Colonic mucosa (tissue), 4 donors: ENCODE data around the gene MKI67. TPM values are rescaled to one million over a fixed set of nuclear protein-coding genes. Genes with fewer than 3 reads are reported as not detected.
"Not testable (repeated sequence)": the region's sequence is repeated elsewhere in the genome, so short reads cannot be mapped to it uniquely, and the experiment has no call there.

Experiments used
- DNase-seq: peaks from one replicate; pipeline ENCODE4 v3.0.0-alpha.2; 2020
- H3K27ac ChIP-seq: fragments of 200-600 bp; one replicate; pipeline ENCODE4 v1.8.0; 2021
- H3K27me3 ChIP-seq: fragments of 200-600 bp; one replicate; pipeline ENCODE4 v1.8.0; 2021
- H3K36me3 ChIP-seq: fragments of 200-600 bp; one replicate; pipeline ENCODE4 v1.8.0; 2021
- H3K4me1 ChIP-seq: fragments of 200-600 bp; one replicate; pipeline ENCODE4 v1.8.0; 2021; ENCODE audit warnings: mild to moderate bottlenecking
- H3K4me3 ChIP-seq: fragments of 200-600 bp; one replicate; pipeline ENCODE4 v1.8.0; 2021
- H3K9ac ChIP-seq, 2 donors: one replicate each; pipeline ENCODE4 v1.7.0; 2013; ENCODE audit warnings: control low read depth in 2 of 2, low read depth in 2 of 2, low read length in 2 of 2
- H3K9me3 ChIP-seq: fragments of 200-600 bp; one replicate; pipeline ENCODE4 v1.8.0; 2021
- intact Hi-C: fragments of 100-400 bp; cut with DNase I; formaldehyde crosslinking; loops from one replicate; pipeline ENCODE4 v1.14.1; 2022
- total RNA-seq, 2 donors: library from RNA; stranded (reverse); fragmentation: NEBNext Ultra II Directional in 1 of 2; extraction: Animal tissue kit (Norgen Biotek cat#: 25700) in 1 of 2; gene quantifications; one replicate each; pipeline ENCODE4 v1.2.1, GENCODE V29; 2021
- TF ChIP-seq, protein P1 (sequence below): fragments of 200-600 bp; IDR thresholded peaks from one replicate; pipeline ENCODE4 v1.8.0; 2022; ENCODE audit warnings: antibody characterized with exemption, mild to moderate bottlenecking
- donor health status: healthy.
- donor health status: DM: no; HTN: no; CAD: no.
- donor health status: DM: no; HTN: no; CAD: no.

Gene MKI67
- total RNA-seq, 2 donors from 2014 or later: 40.2 to 148 TPM

GRCh38 chr10:128144547-128144946 is 18.3 kb upstream of the MKI67 start:
- Histone ChIP-seq H3K36me3 (no peaks in the 10 kb centered on the region), H3K9ac (no peak overlapping the region), H3K4me3 (no peak overlapping the region), H3K4me1 (no peaks in the 10 kb centered on the region), H3K27me3 (no peaks in the 10 kb centered on the region), H3K9me3 (no peaks in the 10 kb centered on the region), H3K27ac (no peak overlapping the region)
- DNase-seq: no peak
- intact Hi-C loops: loop anchor here (10.0 kb wide), 1 partner anchor 270 kb away; no protein-coding TSS in a partner anchor
- TF ChIP-seq, protein P1, sequence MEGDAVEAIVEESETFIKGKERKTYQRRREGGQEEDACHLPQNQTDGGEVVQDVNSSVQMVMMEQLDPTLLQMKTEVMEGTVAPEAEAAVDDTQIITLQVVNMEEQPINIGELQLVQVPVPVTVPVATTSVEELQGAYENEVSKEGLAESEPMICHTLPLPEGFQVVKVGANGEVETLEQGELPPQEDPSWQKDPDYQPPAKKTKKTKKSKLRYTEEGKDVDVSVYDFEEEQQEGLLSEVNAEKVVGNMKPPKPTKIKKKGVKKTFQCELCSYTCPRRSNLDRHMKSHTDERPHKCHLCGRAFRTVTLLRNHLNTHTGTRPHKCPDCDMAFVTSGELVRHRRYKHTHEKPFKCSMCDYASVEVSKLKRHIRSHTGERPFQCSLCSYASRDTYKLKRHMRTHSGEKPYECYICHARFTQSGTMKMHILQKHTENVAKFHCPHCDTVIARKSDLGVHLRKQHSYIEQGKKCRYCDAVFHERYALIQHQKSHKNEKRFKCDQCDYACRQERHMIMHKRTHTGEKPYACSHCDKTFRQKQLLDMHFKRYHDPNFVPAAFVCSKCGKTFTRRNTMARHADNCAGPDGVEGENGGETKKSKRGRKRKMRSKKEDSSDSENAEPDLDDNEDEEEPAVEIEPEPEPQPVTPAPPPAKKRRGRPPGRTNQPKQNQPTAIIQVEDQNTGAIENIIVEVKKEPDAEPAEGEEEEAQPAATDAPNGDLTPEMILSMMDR: no peak

DNA sequence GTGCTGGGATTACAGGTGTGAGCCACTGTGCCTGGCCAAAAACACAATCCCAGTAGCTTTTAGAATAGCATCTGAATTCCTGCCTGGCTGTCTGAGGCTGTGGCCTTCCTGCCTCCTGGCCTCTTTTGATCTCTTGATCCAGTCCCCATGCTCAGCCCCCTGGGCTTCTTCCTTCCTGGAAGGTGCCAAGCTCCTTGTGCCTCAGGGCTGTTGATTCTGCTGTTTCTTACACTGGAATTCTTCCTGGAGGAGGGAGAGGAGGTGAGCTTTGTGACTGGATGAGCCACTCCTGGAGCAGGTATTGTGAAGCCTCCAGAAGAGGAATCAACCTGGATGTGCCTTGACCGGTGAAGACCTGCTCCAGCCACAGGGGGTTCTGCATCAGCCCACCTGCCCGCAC is 17.3 kb upstream of the MKI67 start:
- TF ChIP-seq, protein P1: no peak
- Histone ChIP-seq H3K4me1 (no peaks in the 10 kb centered on the region), H3K9ac (no peak overlapping the region), H3K27me3 (no peaks in the 10 kb centered on the region), H3K27ac (no peak overlapping the region), H3K36me3 (no peaks in the 10 kb centered on the region), H3K4me3 (no peak overlapping the region), H3K9me3 (no peaks in the 10 kb centered on the region)
- intact Hi-C loops: loop anchor here (10.0 kb wide), 1 partner anchor 269 kb away; no protein-coding TSS in a partner anchor
- DNase-seq: no peak

DNA sequence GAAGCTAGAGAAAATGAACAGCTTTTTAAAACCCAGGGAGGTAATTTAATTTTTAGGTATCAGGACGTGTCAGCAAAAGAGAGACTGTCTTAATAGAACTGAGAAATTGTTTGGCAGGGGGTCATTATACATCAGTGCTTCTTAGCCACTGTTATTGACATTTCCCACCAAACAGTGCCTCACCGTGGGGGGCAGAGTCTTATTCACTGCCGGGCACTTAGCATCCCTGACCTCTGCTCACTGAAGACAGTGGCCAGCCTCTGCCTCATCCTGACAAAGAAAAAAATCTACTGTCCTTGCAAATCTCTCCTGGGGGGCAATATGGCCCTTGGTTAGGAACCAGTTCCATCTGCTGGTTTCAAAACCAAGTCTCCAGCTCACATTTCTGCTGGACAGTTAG is 14.2 kb upstream of the MKI67 start:
- Histone ChIP-seq H3K36me3 (no peaks in the 10 kb centered on the region), H3K9ac (no peak overlapping the region), H3K4me3 (no peak overlapping the region), H3K27ac (no peak overlapping the region), H3K9me3 (no peaks in the 10 kb centered on the region), H3K27me3 (no peaks in the 10 kb centered on the region), H3K4me1 (no peaks in the 10 kb centered on the region)
- TF ChIP-seq, protein P1: no peak
- intact Hi-C loops: loop anchor here (10.0 kb wide), 1 partner anchor 266 kb away; no protein-coding TSS in a partner anchor
- no peak for DNase-seq

DNA sequence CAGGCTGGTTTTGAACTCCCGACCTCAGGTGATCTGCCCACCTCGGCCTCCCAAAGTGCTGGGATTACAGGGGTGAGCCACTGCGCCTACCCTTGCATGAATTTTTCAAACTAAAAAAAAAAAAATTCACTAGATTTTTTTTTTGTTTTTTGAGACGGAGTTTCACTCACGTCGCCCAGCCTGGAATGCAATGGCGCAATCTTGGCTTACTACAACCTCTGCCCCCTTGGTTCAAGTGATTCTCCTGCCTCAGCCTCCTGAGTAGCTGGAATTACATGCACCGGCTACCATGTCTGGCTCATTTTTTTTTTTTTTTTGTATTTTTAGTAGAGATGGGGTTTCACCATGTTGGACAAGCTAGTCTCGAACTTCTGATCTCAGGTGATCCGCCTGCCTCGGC is 12.2 kb upstream of the MKI67 start:
- DNase-seq, H3K9me3 ChIP-seq, H3K4me1 ChIP-seq, H3K4me3 ChIP-seq, H3K9ac ChIP-seq, H3K36me3 ChIP-seq, intact Hi-C loops, H3K27me3 ChIP-seq, H3K27ac ChIP-seq: not testable (repeated sequence)

DNA sequence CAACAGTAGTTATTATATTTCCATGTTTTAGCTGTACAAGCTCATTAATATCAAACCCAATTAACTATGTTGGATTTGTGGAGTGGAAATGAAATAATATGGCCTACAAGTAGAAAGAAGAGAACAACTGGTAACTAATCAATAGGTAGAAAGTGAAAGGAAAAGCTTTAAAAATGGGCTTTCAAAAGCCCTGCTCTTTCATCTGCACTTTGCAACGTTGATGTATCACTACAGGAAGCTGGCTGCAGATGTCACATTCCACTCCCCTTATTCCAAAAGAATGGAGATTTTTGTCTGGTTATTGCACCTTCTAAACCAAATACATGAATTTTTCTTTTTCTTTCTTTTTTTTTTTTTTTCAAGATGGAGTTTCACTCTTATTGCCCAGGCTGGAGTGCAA is 11.7 kb upstream of the MKI67 start:
- Histone ChIP-seq H3K9me3 (no peaks in the 10 kb centered on the region), H3K9ac (no peak overlapping the region), H3K4me1 (no peaks in the 10 kb centered on the region), H3K27me3 (no peaks in the 10 kb centered on the region), H3K4me3 (no peak overlapping the region), H3K27ac (no peak overlapping the region), H3K36me3 (no peaks in the 10 kb centered on the region)
- intact Hi-C loops: no loop called here
- DNase-seq: no peak
- TF ChIP-seq, protein P1: no peak

DNA sequence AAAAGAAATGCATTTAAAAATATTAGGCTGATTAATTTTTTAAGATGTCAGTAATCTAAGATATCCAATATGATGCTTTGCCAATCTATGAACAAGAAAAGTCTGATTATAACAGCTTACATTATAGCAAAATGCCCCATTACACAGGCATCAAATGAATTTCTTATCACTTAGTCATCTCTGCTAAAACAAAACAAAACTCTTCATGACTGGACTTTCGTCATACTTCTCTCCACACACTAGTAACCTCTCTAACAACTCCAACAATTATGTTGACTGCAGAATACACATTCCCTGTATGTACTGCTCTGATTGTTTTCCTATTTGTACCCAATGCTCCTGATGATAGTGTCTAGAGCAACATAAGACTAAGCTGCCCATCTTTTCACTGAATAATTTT is 3.8 kb upstream of the MKI67 start:
- no peaks in the 10 kb centered on the region for H3K27me3 ChIP-seq
- H3K27ac ChIP-seq: no peak overlapping the region
- no peak overlapping the region for H3K4me3 ChIP-seq
- H3K36me3 ChIP-seq: no peaks in the 10 kb centered on the region
- TF ChIP-seq, protein P1: no peak
- H3K9me3 ChIP-seq: no peaks in the 10 kb centered on the region
- no peak overlapping the region for H3K9ac ChIP-seq
- intact Hi-C loops: no loop called here
- DNase-seq: no peak
- H3K4me1 ChIP-seq: no peaks in the 10 kb centered on the region
